NCI-H1436 treated with DMSO at 0.1 percent for 48 hours (cell line): ENCODE results near the gene ATP5PB.

Source experiments
- DNase-seq: peaks from one replicate; lab custom pipeline; 2025; lab: John Stamatoyannopoulos, UW

ATP5PB gene

GRCh38 chr1:111446967-111447892 is 2.0 kb upstream of the ATP5PB start:
- no peak for DNase-seq

- DNase-seq: no peak
These were observed 764 bp upstream of the ATP5PB start for GRCh38 chr1:111448482-111448917.

GRCh38 chr1:111449703-111450017 is 396 bp downstream of the ATP5PB start:
- DNase-seq: no peak

- no peak for DNase-seq
These were observed 921 bp downstream of the ATP5PB start for GRCh38 chr1:111450185-111450584.

- DNase-seq: no peak
These were observed 3.3 kb downstream of the ATP5PB start for GRCh38 chr1:111452581-111452980.

GRCh38 chr1:111453706-111454105 is 4.4 kb downstream of the ATP5PB start:
- no peak for DNase-seq

- no peak for DNase-seq
These were observed 5.8 kb downstream of the ATP5PB start for GRCh38 chr1:111454859-111455641.

GRCh38 chr1:111455642-111456031 is 6.4 kb downstream of the ATP5PB start:
- DNase-seq: no peak

- no peak for DNase-seq
These were observed 12.5 kb downstream of the ATP5PB start for GRCh38 chr1:111461765-111462164.

- DNase-seq: no peak
These were observed 13.2 kb downstream of the ATP5PB start for GRCh38 chr1:111462370-111463028.

GRCh38 chr1:111463029-111463683 is 13.9 kb downstream of the ATP5PB start:
- no peak for DNase-seq

GRCh38 chr1:111465754-111466153 is 16.5 kb downstream of the ATP5PB start:
- no peak for DNase-seq

- DNase-seq: no peak
These were observed 17.2 kb downstream of the ATP5PB start for GRCh38 chr1:111466480-111466879.

- DNase-seq: no peak
These were observed 18.8 kb downstream of the ATP5PB start for GRCh38 chr1:111467865-111468716.

- DNase-seq: no peak
These were observed 19.4 kb downstream of the ATP5PB start for GRCh38 chr1:111468717-111469100.

GRCh38 chr1:111469539-111469938 is 20.3 kb downstream of the ATP5PB start:
- DNase-seq: no peak

- DNase-seq: no peak
These were observed 21.3 kb downstream of the ATP5PB start for GRCh38 chr1:111470596-111470995.

- no peak for DNase-seq
These were observed 21.7 kb downstream of the ATP5PB start for GRCh38 chr1:111471012-111471411.

GRCh38 chr1:111471538-111471937 is 22.3 kb downstream of the ATP5PB start:
- no peak for DNase-seq

- DNase-seq: no peak
These were observed 24.8 kb downstream of the ATP5PB start for GRCh38 chr1:111474106-111474505.

- no peak for DNase-seq
These were observed 25.3 kb downstream of the ATP5PB start for GRCh38 chr1:111474521-111474920.
